Vagina (tissue), 2 donors: ENCODE measurements around the gene HCK. TPM values are rescaled to one million over a fixed set of nuclear protein-coding genes. Genes with fewer than 3 reads are reported as not detected.

Source experiments
- DNase-seq, 2 donors: peaks; one replicate each; pipeline ENCODE4 v3.0.0-alpha.2; 2017; ENCODE audit errors: extremely low spot score in 2 of 2
- H3K27ac ChIP-seq: fragments of 200-600 bp; sonication (generic); one replicate; pipeline ENCODE4 v1.5.1; 2019
- H3K27me3 ChIP-seq: fragments of 200-600 bp; sonication (generic); one replicate; pipeline ENCODE4 v1.5.1; 2019
- H3K36me3 ChIP-seq, 2 donors: fragments of 200-600 bp; sonication (generic); one replicate each; pipeline ENCODE4 v1.5.1; 2017 to 2019
- H3K4me1 ChIP-seq: fragments of 200-600 bp; sonication (generic); one replicate; pipeline ENCODE4 v1.5.1; 2019
- H3K4me3 ChIP-seq, 2 donors: fragments of 200-600 bp; sonication (generic); 1 replicate in 1 of 2; 2 replicates in 1 of 2; pipeline ENCODE4 v1.5.1; 2016 to 2019
- H3K9me3 ChIP-seq: fragments of 200-600 bp; sonication (generic); one replicate; pipeline ENCODE4 v1.5.1; 2019
- POLR2A ChIP-seq, 2 donors: fragments of 450-650 bp; IDR thresholded peaks; one replicate each; pipeline ENCODE4 v1.6.1; 2017; ENCODE audit warnings: antibody characterized with exemption in 2 of 2, mild to moderate bottlenecking in 2 of 2, moderate library complexity in 2 of 2
- POLR2AphosphoS5 ChIP-seq, 2 donors: sonication (generic); formaldehyde crosslinking; IDR thresholded peaks; one replicate each; pipeline ENCODE4 v1.9.0; 2017; ENCODE audit warnings: antibody characterized with exemption in 2 of 2, mild to moderate bottlenecking in 2 of 2, low read depth in 1 of 2; ENCODE audit not compliant: insufficient read depth in 1 of 2
- intact Hi-C: fragments of 100-400 bp; cut with DNase I; formaldehyde crosslinking; loops from one replicate; pipeline ENCODE4 v1.15.1; 2023
- total RNA-seq: library from RNA; depleted of rRNA; stranded (reverse); fragments of >200 nt; gene quantifications from one replicate; pipeline ENCODE4 v1.2.3, GENCODE V29; 2016
- TF ChIP-seq, protein P1 (sequence below), 3 experiments: fragments of 450-650 bp in 2 of 3; fragments of 200-600 bp in 1 of 3; sonication (generic) in 1 of 3; IDR thresholded peaks; one replicate each; pipeline ENCODE4 v1.5.1; 2017 to 2019; ENCODE audit warnings: antibody characterized with exemption in 3 of 3, mild to moderate bottlenecking in 2 of 3, moderate library complexity in 2 of 3

HCK gene
- total RNA-seq, 1 donor from 2014 or later: 10.1 TPM

- TF ChIP-seq, protein P1, sequence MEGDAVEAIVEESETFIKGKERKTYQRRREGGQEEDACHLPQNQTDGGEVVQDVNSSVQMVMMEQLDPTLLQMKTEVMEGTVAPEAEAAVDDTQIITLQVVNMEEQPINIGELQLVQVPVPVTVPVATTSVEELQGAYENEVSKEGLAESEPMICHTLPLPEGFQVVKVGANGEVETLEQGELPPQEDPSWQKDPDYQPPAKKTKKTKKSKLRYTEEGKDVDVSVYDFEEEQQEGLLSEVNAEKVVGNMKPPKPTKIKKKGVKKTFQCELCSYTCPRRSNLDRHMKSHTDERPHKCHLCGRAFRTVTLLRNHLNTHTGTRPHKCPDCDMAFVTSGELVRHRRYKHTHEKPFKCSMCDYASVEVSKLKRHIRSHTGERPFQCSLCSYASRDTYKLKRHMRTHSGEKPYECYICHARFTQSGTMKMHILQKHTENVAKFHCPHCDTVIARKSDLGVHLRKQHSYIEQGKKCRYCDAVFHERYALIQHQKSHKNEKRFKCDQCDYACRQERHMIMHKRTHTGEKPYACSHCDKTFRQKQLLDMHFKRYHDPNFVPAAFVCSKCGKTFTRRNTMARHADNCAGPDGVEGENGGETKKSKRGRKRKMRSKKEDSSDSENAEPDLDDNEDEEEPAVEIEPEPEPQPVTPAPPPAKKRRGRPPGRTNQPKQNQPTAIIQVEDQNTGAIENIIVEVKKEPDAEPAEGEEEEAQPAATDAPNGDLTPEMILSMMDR (IDR thresholded peaks at IDR 0.05): no peak
- H3K4me1 ChIP-seq: peaks cover 47% of the 10 kb centered on the region
- no peak overlapping the region for H3K4me3 ChIP-seq
- no peaks in the 10 kb centered on the region for H3K36me3 ChIP-seq
- DNase-seq: no peak
- no peaks in the 10 kb centered on the region for H3K9me3 ChIP-seq
- H3K27me3 ChIP-seq: no peaks in the 10 kb centered on the region
- intact Hi-C loops: no loop called here
- no peak overlapping the region for H3K27ac ChIP-seq
Measured at GRCh38 chr20:32111156-32111686, 59.2 kb downstream of the HCK start.

DNA sequence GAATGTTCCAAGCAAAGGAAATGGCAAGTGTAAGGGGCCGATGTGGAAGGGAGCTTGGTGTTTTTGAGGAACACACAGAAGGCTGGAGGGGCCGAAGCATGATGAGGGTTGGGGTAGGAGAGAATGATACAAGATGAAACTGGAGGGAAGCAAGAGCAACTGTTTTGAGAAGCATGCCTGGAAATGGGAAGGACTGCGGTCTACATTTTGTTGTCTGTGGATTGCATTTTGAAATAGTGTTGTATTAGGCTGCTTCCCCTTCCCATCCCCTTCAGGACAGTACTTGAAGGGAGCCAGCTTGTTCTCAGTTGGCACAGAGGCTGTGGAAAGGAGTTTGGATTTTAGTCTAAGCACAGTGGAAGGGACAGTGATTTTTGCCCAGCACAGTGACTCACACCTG, 59.7 kb downstream of the HCK start:
- Histone ChIP-seq H3K36me3 (no peaks in the 10 kb centered on the region), H3K4me1 (peaks cover 50% of the 10 kb centered on the region), H3K27me3 (no peaks in the 10 kb centered on the region), H3K4me3 (no peak overlapping the region), H3K27ac (no peak overlapping the region), H3K9me3 (no peaks in the 10 kb centered on the region)
- intact Hi-C loops: no loop called here
- TF ChIP-seq, protein P1 (IDR thresholded peaks at IDR 0.05): no peak
- no peak for TF ChIP-seq POLR2A (IDR thresholded peaks at IDR 0.05)
- TF ChIP-seq POLR2AphosphoS5 (IDR thresholded peaks at IDR 0.05; ENCODE audit: insufficient read depth in 1 of 2, low read depth in 1 of 2): no peak
- no peak for DNase-seq

GRCh38 chr20:32112841-32113240, 60.8 kb downstream of the HCK start:
- H3K4me3 ChIP-seq: no peak overlapping the region
- no peaks in the 10 kb centered on the region for H3K27me3 ChIP-seq
- H3K9me3 ChIP-seq: no peaks in the 10 kb centered on the region
- TF ChIP-seq, protein P1 (IDR thresholded peaks at IDR 0.05): no peak
- TF ChIP-seq POLR2AphosphoS5 (IDR thresholded peaks at IDR 0.05; ENCODE audit: insufficient read depth in 1 of 2, low read depth in 1 of 2) (no peak), POLR2A (IDR thresholded peaks at IDR 0.05) (no peak)
- intact Hi-C loops: no loop called here
- no peak overlapping the region for H3K27ac ChIP-seq
- DNase-seq: no peak
- peaks cover 61% of the 10 kb centered on the region for H3K4me1 ChIP-seq
- no peaks in the 10 kb centered on the region for H3K36me3 ChIP-seq

DNA sequence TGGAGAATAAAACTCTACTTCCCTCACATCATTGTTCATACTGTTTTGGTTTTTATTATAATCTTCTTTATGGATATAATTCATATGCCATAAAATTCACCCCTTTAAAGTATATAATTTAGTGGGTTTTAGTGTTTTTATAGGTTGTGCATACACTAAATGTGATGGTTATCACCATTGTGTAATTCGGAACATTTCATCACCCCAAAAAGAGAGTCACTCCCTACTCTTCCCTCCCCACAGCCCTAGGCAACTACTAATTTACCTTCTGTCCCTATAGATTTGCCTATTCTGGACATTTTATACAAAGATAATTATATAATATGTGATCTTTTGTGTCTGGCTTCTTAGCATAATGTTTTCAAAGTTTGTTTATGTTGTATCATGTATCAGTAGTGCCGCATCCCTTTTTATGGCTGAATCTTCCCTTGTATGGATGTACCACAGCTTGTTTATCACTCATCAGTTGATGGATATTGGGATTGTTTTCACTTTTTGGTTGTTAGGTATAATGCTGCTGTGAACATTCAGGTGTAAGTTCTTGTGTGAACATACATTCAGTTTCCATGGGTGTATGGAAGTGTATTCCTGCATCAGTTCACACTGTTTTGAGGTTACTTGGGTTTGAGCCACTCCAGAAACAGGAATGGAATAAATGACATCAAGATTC, 61.7 kb downstream of the HCK start:
- Histone ChIP-seq H3K9me3 (no peaks in the 10 kb centered on the region), H3K27ac (no peak overlapping the region), H3K36me3 (no peaks in the 10 kb centered on the region), H3K4me1 (peaks cover 63% of the 10 kb centered on the region), H3K27me3 (no peaks in the 10 kb centered on the region), H3K4me3 (no peak overlapping the region)
- intact Hi-C loops: no loop called here
- DNase-seq: no peak
- TF ChIP-seq POLR2AphosphoS5 (IDR thresholded peaks at IDR 0.05; ENCODE audit: insufficient read depth in 1 of 2, low read depth in 1 of 2): no peak
- TF ChIP-seq, protein P1 (IDR thresholded peaks at IDR 0.05): no peak
- no peak for TF ChIP-seq POLR2A (IDR thresholded peaks at IDR 0.05)

DNA sequence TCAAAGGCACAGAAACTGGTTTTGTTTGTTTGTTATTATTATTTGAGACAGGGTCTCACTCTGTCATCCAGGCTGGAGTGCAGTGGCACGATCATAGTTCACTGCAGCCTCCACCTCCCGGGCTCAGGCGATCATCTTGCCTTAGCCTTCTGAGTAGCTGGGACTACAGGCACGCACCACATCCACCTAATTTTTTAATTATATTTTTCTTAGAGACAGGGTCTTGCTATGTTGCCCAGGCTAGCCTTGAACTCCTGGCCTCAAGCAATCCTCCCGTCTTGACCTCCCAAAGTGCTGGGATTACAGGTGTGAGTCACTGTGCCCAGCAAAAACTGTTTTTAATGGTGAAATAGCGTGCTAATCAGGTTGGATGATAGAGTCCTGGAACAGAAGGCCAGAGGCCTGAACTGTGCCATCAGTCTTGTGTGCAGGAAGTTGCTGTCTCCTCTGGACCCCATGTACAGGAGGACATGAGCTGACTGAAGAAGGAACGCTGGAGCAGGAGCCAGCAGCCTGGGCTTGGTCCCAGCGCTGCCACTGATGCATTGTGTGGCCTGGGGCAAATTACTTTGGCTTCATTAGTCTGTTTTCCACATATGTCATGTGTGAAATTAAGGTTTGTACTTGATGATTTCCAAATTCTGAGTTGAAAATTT, 62.4 kb downstream of the HCK start:
- no peaks in the 10 kb centered on the region for H3K27me3 ChIP-seq
- intact Hi-C loops: no loop called here
- no peak for DNase-seq

More for the DNA sequence above, 62.4 kb downstream of the HCK start:
- H3K4me1 ChIP-seq: peaks cover 63% of the 10 kb centered on the region
- TF ChIP-seq POLR2AphosphoS5 (IDR thresholded peaks at IDR 0.05; ENCODE audit: insufficient read depth in 1 of 2, low read depth in 1 of 2) (no peak), POLR2A (IDR thresholded peaks at IDR 0.05) (no peak)
- TF ChIP-seq, protein P1 (IDR thresholded peaks at IDR 0.05): no peak
- H3K9me3 ChIP-seq: no peaks in the 10 kb centered on the region
- H3K36me3 ChIP-seq: no peaks in the 10 kb centered on the region
- H3K27ac ChIP-seq: no peak overlapping the region
- no peak overlapping the region for H3K4me3 ChIP-seq
